DOHH2 (cell line): ENCODE data around the gene PANX2.

ENCODE experiments used
- H3F3A ChIP-seq: fragments of 200-600 bp; sonication (generic), shearing (Covaris generic); 2 replicates; pipeline ENCODE4 v1.6.0; 2016; ENCODE audit warnings: antibody characterized with exemption, mild to moderate bottlenecking; ENCODE audit not compliant: control insufficient read depth, insufficient read depth
- H3K27ac ChIP-seq: fragments of 200-600 bp; sonication (generic); 2 replicates; pipeline ENCODE4 v1.5.1; 2014; ENCODE audit warnings: low read depth, mild to moderate bottlenecking, low read length, moderate library complexity
- H3K27me3 ChIP-seq: fragments of 200-600 bp; sonication (generic); 2 replicates; pipeline ENCODE4 v1.6.1; 2014; ENCODE audit warnings: mild to moderate bottlenecking, low read length, mixed read lengths; ENCODE audit not compliant: control insufficient read depth
- H3K36me3 ChIP-seq: fragments of 200-600 bp; sonication (generic); 2 replicates; pipeline ENCODE4 v1.6.1; 2014; ENCODE audit warnings: mild to moderate bottlenecking, low read length, moderate library complexity, mixed read lengths; ENCODE audit not compliant: control insufficient read depth
- H3K4me1 ChIP-seq: fragments of 200-600 bp; sonication (generic); 2 replicates; pipeline ENCODE4 v1.6.1; 2014; ENCODE audit warnings: mild to moderate bottlenecking, low read length, mixed read lengths; ENCODE audit not compliant: control insufficient read depth
- H3K4me2 ChIP-seq: fragments of 200-600 bp; sonication (generic); 2 replicates; pipeline ENCODE4 v1.6.0; 2014; ENCODE audit warnings: mild to moderate bottlenecking, low read length, moderate library complexity
- H3K4me3 ChIP-seq: fragments of 200-600 bp; sonication (generic); 2 replicates; pipeline ENCODE4 v1.5.1; 2014; ENCODE audit warnings: mild to moderate bottlenecking, low read length, mixed read lengths
- H3K79me2 ChIP-seq: fragments of 200-600 bp; sonication (generic); 2 replicates; pipeline ENCODE4 v1.6.1; 2014; ENCODE audit warnings: mild to moderate bottlenecking, low read length, mixed read lengths; ENCODE audit not compliant: control insufficient read depth
- H3K9me2 ChIP-seq: fragments of 200-600 bp; sonication (generic); replicated peaks from 2 replicates; pipeline ENCODE4 v1.6.1; 2014; ENCODE audit warnings: mild to moderate bottlenecking, low read length, mixed read lengths; ENCODE audit not compliant: control insufficient read depth
- H3K9me3 ChIP-seq: fragments of 200-600 bp; sonication (generic); 2 replicates; pipeline ENCODE4 v1.6.1; 2014; ENCODE audit warnings: antibody characterized with exemption, low read length, mixed read lengths; ENCODE audit not compliant: control insufficient read depth, insufficient read depth
- H4K20me1 ChIP-seq: fragments of 200-600 bp; sonication (generic); 2 replicates; pipeline ENCODE4 v1.6.0; 2014; ENCODE audit warnings: low read depth, mild to moderate bottlenecking, antibody characterized with exemption, low read length, moderate library complexity; ENCODE audit not compliant: control insufficient read depth, insufficient read depth
- CTCF ChIP-seq: fragments of 200-600 bp; sonication (generic); IDR thresholded peaks from one replicate; pipeline ENCODE4 v1.5.1; 2014; ENCODE audit warnings: antibody characterized with exemption, mild to moderate bottlenecking, low read depth, low read length; ENCODE audit not compliant: poor library complexity, severe bottlenecking
- EZH2phosphoT487 ChIP-seq: fragments of 200-600 bp; sonication (generic); IDR thresholded peaks from 2 replicates; pipeline ENCODE4 v1.6.1; 2017; ENCODE audit warnings: borderline replicate concordance, mild to moderate bottlenecking, antibody characterized with exemption, low read length, moderate library complexity, mixed read lengths

Gene PANX2

GRCh38 chr22:50170453-50171318 lies at the start of gene PANX2:
Gene PANX2, plus strand, starts transcription at chr22:50170731. Its CDS starts 0 bp downstream, at chr22:50170731.
- Histone ChIP-seq H3K9me2 (no peaks in the 10 kb centered on the region), H3K4me2 (no peak within 1 kb of the TSS), H3K27ac (no peak within 1 kb of the TSS)

GRCh38 chr22:50121202-50121740 lies 49.3 kb upstream of the PANX2 start:
- Histone ChIP-seq H4K20me1 (no peaks in the 10 kb centered on the region), H3K79me2 (no peaks in the 10 kb centered on the region), H3F3A (no peaks in the 10 kb centered on the region), H3K4me1 (peaks cover 6% of the 10 kb centered on the region), H3K27ac (no peak overlapping the region), H3K4me3 (no peak overlapping the region), H3K9me2 (no peaks in the 10 kb centered on the region), H3K9me3 (peaks cover 21% of the 10 kb centered on the region), H3K4me2 (no peak overlapping the region), H3K36me3 (no peaks in the 10 kb centered on the region), H3K27me3 (peaks cover 34% of the 10 kb centered on the region)
- TF ChIP-seq EZH2phosphoT487 (no peak), CTCF (no peak)

More at GRCh38 chr22:50170453-50171318, at the start of gene PANX2:
- H3K27me3 ChIP-seq, result peaks cover 19% of the 10 kb centered on the region
- no peak within 1 kb of the TSS for H3K4me3 ChIP-seq
- peaks cover 14% of the 10 kb centered on the region for H3K4me1 ChIP-seq
- no peaks in the 10 kb centered on the region; the same call in 1 of the 2 replicates for H3K9me3 ChIP-seq
- H3K79me2 ChIP-seq, result no peaks in the 10 kb centered on the region
- no peaks in the 10 kb centered on the region for H4K20me1 ChIP-seq
- no peaks in the 10 kb centered on the region for H3K36me3 ChIP-seq
- peaks cover 3% of the 10 kb centered on the region; the same call in 1 of the 2 replicates for H3F3A ChIP-seq
- TF ChIP-seq EZH2phosphoT487 (no peak), CTCF (no peak)

- TF ChIP-seq CTCF (no peak), EZH2phosphoT487 (no peak)
- no peaks in the 10 kb centered on the region for H4K20me1 ChIP-seq
These were observed 47.4 kb upstream of the PANX2 start for GRCh38 chr22:50123119-50123518.

More at GRCh38 chr22:50123119-50123518, 47.4 kb upstream of the PANX2 start:
- Histone ChIP-seq H3K4me3 (no peak overlapping the region), H3K36me3 (no peaks in the 10 kb centered on the region), H3K27me3 (peaks cover 29% of the 10 kb centered on the region), H3K79me2 (no peaks in the 10 kb centered on the region), H3K4me1 (peaks cover 6% of the 10 kb centered on the region), H3F3A (no peaks in the 10 kb centered on the region), H3K9me2 (no peaks in the 10 kb centered on the region), H3K4me2 (no peak overlapping the region), H3K9me3 (peaks cover 21% of the 10 kb centered on the region), H3K27ac (no peak overlapping the region)
